GM12892 (cell line): Measurements from ENCODE around the gene RNF115.

Source experiments
- POLR2A ChIP-seq: IDR thresholded peaks from 2 replicates; pipeline ENCODE4 v1.6.1; 2011; ENCODE audit warnings: low read depth, low read length, control low read depth
- TAF1 ChIP-seq: IDR thresholded peaks from 2 replicates; pipeline ENCODE4 v1.6.1; 2011; ENCODE audit warnings: low read depth, mild to moderate bottlenecking, control low read depth, low read length, borderline replicate concordance

DNA sequence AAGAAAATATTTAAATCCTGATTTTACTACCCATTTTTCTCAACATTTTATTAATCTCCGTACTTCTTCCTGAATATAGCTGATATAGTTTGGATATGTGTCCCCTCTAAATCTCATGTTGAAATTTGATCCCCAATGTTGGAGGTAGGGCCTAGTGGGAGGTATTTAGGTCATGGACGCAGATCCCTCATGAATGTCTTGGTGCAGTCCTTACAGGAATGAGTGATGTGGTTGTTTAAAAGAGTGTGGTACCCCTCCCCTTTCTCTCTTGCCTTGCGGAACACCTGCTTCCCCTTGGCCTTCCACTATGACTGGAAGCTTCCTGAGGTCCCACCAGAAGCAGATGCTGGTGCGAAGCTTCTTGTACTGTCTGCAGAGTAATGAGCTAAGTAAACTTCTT, 17.5 kb downstream of the RNF115 start:
- TF ChIP-seq TAF1 (no peak), POLR2A (no peak)
